GM12874 (cell line): ENCODE results near the gene MBD1.

Experiments used
- CTCF ChIP-seq: IDR thresholded peaks from 2 replicates; pipeline ENCODE4 v1.5.1; 2011; ENCODE audit warnings: low read depth, mild to moderate bottlenecking, control low read depth, low read length, moderate library complexity; ENCODE audit not compliant: insufficient read depth

The MBD1 gene

GRCh38 chr18:50281295-50281971 lies at the start of gene MBD1:
Gene MBD1 (minus strand): TSS chr18:50281523. CDS start chr18:50279992, 1,531 bp downstream.
- TF ChIP-seq CTCF: peak; percentile 24; the same call in 1 of the 2 replicates

- no peak for TF ChIP-seq CTCF
Measured at GRCh38 chr18:50330176-50330575, 48.9 kb upstream of the MBD1 start.

- no peak for TF ChIP-seq CTCF
Measured at GRCh38 chr18:50327983-50328382, 46.7 kb upstream of the MBD1 start.

GRCh38 chr18:50320719-50321118 lies 39.4 kb upstream of the MBD1 start:
- no peak for TF ChIP-seq CTCF

GRCh38 chr18:50315100-50315871 lies 34.0 kb upstream of the MBD1 start:
- no peak for TF ChIP-seq CTCF

- TF ChIP-seq CTCF: no peak
Measured at GRCh38 chr18:50313873-50314460, 32.6 kb upstream of the MBD1 start.

GRCh38 chr18:50313031-50313607 lies 31.8 kb upstream of the MBD1 start:
- no peak for TF ChIP-seq CTCF
